Choroid plexus epithelial cell (primary cell): Measurements from ENCODE around the gene ZFHX3.
"Not testable (repeated sequence)": the region's sequence is repeated elsewhere in the genome, so short reads cannot be mapped to it uniquely, and the experiment has no call there.

ENCODE experiments used
- DNase-seq: peaks from one replicate; pipeline ENCODE4 v3.0.0-alpha.2; 2010; ENCODE audit warnings: low read depth
- H3K4me3 ChIP-seq: 2 replicates; pipeline ENCODE4 v1.5.1; 2011; ENCODE audit warnings: low read depth, mild to moderate bottlenecking, control low read depth, low read length, moderate library complexity
- CTCF ChIP-seq: conservative IDR thresholded peaks from 2 replicates; pipeline ENCODE4 v1.5.1; 2011; ENCODE audit warnings: low read depth, mild to moderate bottlenecking, control low read depth, inconsistent platforms, low read length, moderate library complexity

Gene ZFHX3

GRCh38 chr16:72989579-72990551 is 58.1 kb downstream of the ZFHX3 start:
- TF ChIP-seq CTCF = no peak
- peak; percentile 91 for DNase-seq

GRCh38 chr16:72989203-72989578 is 58.7 kb downstream of the ZFHX3 start:
- H3K4me3 ChIP-seq, DNase-seq: not testable (repeated sequence)

More at GRCh38 chr16:72989579-72990551, 58.1 kb downstream of the ZFHX3 start:
- H3K4me3 ChIP-seq = peak overlapping the region; percentile 52

- TF ChIP-seq CTCF = no peak
- DNase-seq = no peak
- H3K4me3 ChIP-seq = no peak overlapping the region
Measured at GRCh38 chr16:72988569-72988968, 59.4 kb downstream of the ZFHX3 start.

GRCh38 chr16:72987480-72987901 is 60.4 kb downstream of the ZFHX3 start:
- no peak for TF ChIP-seq CTCF
- no peak for DNase-seq
- no peak overlapping the region for H3K4me3 ChIP-seq

GRCh38 chr16:72985995-72986394 is 61.9 kb downstream of the ZFHX3 start:
- peak overlapping the region; percentile 8 for H3K4me3 ChIP-seq
- peak; percentile 62 for DNase-seq
- no peak for TF ChIP-seq CTCF

- no peak for TF ChIP-seq CTCF
- H3K4me3 ChIP-seq = peak overlapping the region; percentile 8
- DNase-seq = peak; percentile 84
Measured at GRCh38 chr16:72985148-72985941, 62.6 kb downstream of the ZFHX3 start.

- H3K4me3 ChIP-seq = no peak overlapping the region
- no peak for DNase-seq
- TF ChIP-seq CTCF = no peak
Measured at GRCh38 chr16:72983728-72984350, 64.1 kb downstream of the ZFHX3 start.
